Keratinocyte (primary cell): ENCODE measurements around the gene TRPV2. TPM values are rescaled to one million over a fixed set of nuclear protein-coding genes. Genes with fewer than 3 reads are reported as not detected.

Experiments used
- DNase-seq: peaks from one replicate; pipeline ENCODE4 v3.0.0-alpha.2; 2011; ENCODE audit warnings: low read depth, missing footprints, low spot score
- FAIRE-seq: peaks from 2 replicates; lab custom pipeline; 2011; peaks lifted over from hg19 to GRCh38; lab: Jason Lieb, UNC
- H2AFZ ChIP-seq: 2 replicates; pipeline ENCODE4 v1.6.0; 2012; ENCODE audit warnings: low read length, control low read depth, inconsistent platforms; ENCODE audit not compliant: control insufficient read depth
- H3K27ac ChIP-seq: 2 replicates; pipeline ENCODE4 v1.5.1; 2011; ENCODE audit warnings: low read length; ENCODE audit not compliant: control insufficient read depth, insufficient read depth
- H3K27me3 ChIP-seq: 3 replicates; pipeline ENCODE4 v1.6.0; 2011; ENCODE audit warnings: low read length; ENCODE audit not compliant: control insufficient read depth, insufficient read depth; ENCODE audit errors: extremely low read depth
- H3K36me3 ChIP-seq, 2 experiments: 2 replicates in 1 of 2; 3 replicates in 1 of 2; pipeline ENCODE4 v1.5.1; 2011; ENCODE audit warnings: low read length in 2 of 2, mild to moderate bottlenecking in 1 of 2; ENCODE audit not compliant: control insufficient read depth in 2 of 2, insufficient read depth in 2 of 2; ENCODE audit errors: extremely low read depth in 1 of 2
- H3K4me1 ChIP-seq: 3 replicates; pipeline ENCODE4 v1.5.1; 2011; ENCODE audit warnings: low read length; ENCODE audit not compliant: control insufficient read depth, insufficient read depth; ENCODE audit errors: extremely low read depth
- H3K4me2 ChIP-seq: 3 replicates; pipeline ENCODE4 v1.6.0; 2011; ENCODE audit warnings: low read depth, low read length; ENCODE audit not compliant: control insufficient read depth, insufficient read depth; ENCODE audit errors: extremely low read depth
- H3K4me3 ChIP-seq, 3 experiments: fragments of 200-600 bp in 1 of 3; sonication (generic) in 1 of 3; 2 replicates in 2 of 3; 3 replicates in 1 of 3; pipeline ENCODE4 v1.5.1; 2011 to 2016; ENCODE audit warnings: low read length in 3 of 3, mild to moderate bottlenecking in 3 of 3, control low read depth in 2 of 3, inconsistent platforms in 1 of 3, low read depth in 1 of 3, mixed read lengths in 1 of 3, mixed run types in 1 of 3, moderate library complexity in 1 of 3; ENCODE audit not compliant: control insufficient read depth in 2 of 3, insufficient read depth in 2 of 3; ENCODE audit errors: extremely low read depth in 1 of 3
- H3K79me2 ChIP-seq: 2 replicates; pipeline ENCODE4 v1.6.0; 2012; ENCODE audit warnings: low read length; ENCODE audit not compliant: control insufficient read depth, insufficient read depth
- H3K9ac ChIP-seq: 3 replicates; pipeline ENCODE4 v1.6.0; 2011; ENCODE audit warnings: low read length; ENCODE audit not compliant: control insufficient read depth, insufficient read depth; ENCODE audit errors: extremely low read depth
- H3K9me1 ChIP-seq: 3 replicates; pipeline ENCODE4 v1.6.0; 2011; ENCODE audit warnings: low read length; ENCODE audit not compliant: control insufficient read depth, insufficient read depth; ENCODE audit errors: extremely low read depth
- H3K9me3 ChIP-seq: 2 replicates; pipeline ENCODE4 v1.5.1; 2012; ENCODE audit warnings: low read depth, low read length; ENCODE audit not compliant: control insufficient read depth
- H4K20me1 ChIP-seq: 3 replicates; pipeline ENCODE4 v1.6.0; 2011; ENCODE audit warnings: low read length; ENCODE audit not compliant: control insufficient read depth, insufficient read depth; ENCODE audit errors: extremely low read depth
- CTCF ChIP-seq, 3 experiments: IDR thresholded peaks in 1 of 3; conservative IDR thresholded peaks in 1 of 3; optimal IDR thresholded peaks in 1 of 3; 2 replicates in 2 of 3; 3 replicates in 1 of 3; pipeline versions ENCODE3 to v1.5.1; 2011; ENCODE audit warnings: low read length in 3 of 3, mild to moderate bottlenecking in 3 of 3, moderate library complexity in 2 of 3, control low read depth in 1 of 3, inconsistent platforms in 1 of 3; ENCODE audit not compliant: insufficient read depth in 2 of 3; ENCODE audit errors: extremely low read depth in 1 of 3
- EZH2 ChIP-seq: IDR thresholded peaks from one replicate; pipeline ENCODE4 v1.6.1; 2012; ENCODE audit warnings: inconsistent platforms, mild to moderate bottlenecking, low read length, moderate library complexity
- dilution Hi-C: fragments of 300-500 bp; cut with MboI; formaldehyde crosslinking; loops from one replicate; pipeline ENCODE4 v1.7.0; 2020; ENCODE audit warnings: low sequenced_read_pairs; ENCODE audit not compliant: extremely low pct_ligation_motif_present
- polyA plus RNA-seq, 5 experiments: library from polyadenylated mRNA; depleted of rRNA in 3 of 5; stranded (reverse) in 3 of 5; stranded (forward) in 1 of 5; unstranded in 1 of 5; fragments of >200 nt; gene quantifications; 1 replicate in 1 of 5; 2 replicates in 3 of 5; 3 replicates in 1 of 5; pipeline versions ENCODE4 v1.2.1 to v1.2.3, GENCODE V29; 2011 to 2012; ENCODE audit warnings: missing spikeins in 2 of 5, low read depth in 1 of 5, low replicate concordance in 1 of 5

The TRPV2 gene
- polyA plus RNA-seq, 1 donor (not counting 4 experiments of a cell fraction or from before 2014, with no cell fraction given): 0.09 TPM

GRCh38 chr17:16453493-16453851, 38.1 kb downstream of the TRPV2 start:
- FAIRE-seq (no peak), DNase-seq (no peak)
- no peaks in the 10 kb centered on the region for H3K79me2 ChIP-seq
- H3K9ac ChIP-seq: no peak overlapping the region
- H3K4me1 ChIP-seq: no peaks in the 10 kb centered on the region
- H3K9me3 ChIP-seq: no peaks in the 10 kb centered on the region
- dilution Hi-C loops: no loop called here
- H3K4me3 ChIP-seq: no peak overlapping the region
- H3K27me3 ChIP-seq: no peaks in the 10 kb centered on the region
- no peak overlapping the region for H2AFZ ChIP-seq
- H3K27ac ChIP-seq: no peak overlapping the region
- H3K4me2 ChIP-seq: no peak overlapping the region
- H3K9me1 ChIP-seq: peaks cover 4% of the 10 kb centered on the region
- TF ChIP-seq EZH2 (no peak), CTCF (optimal IDR thresholded peaks at IDR 0.05 in 1 of 3, IDR thresholded peaks at IDR 0.05 in 1 of 3, conservative IDR thresholded peaks at IDR 0.05 in 1 of 3; ENCODE audit: extremely low read depth in 1 of 3, insufficient read depth in 2 of 3, low read length in 3 of 3) (no peak)
- peaks cover 0 to 2% of the 10 kb centered on the region in 2 experiments for H3K36me3 ChIP-seq
- H4K20me1 ChIP-seq: peaks cover 16% of the 10 kb centered on the region

GRCh38 chr17:16455997-16456741, 40.8 kb downstream of the TRPV2 start:
- Histone ChIP-seq H3K36me3 (no peaks in the 10 kb centered on the region), H3K27me3 (no peaks in the 10 kb centered on the region), H3K27ac (no peak overlapping the region), H4K20me1 (no peaks in the 10 kb centered on the region), H3K4me1 (peaks cover 11% of the 10 kb centered on the region), H3K79me2 (no peaks in the 10 kb centered on the region), H3K9me1 (no peaks in the 10 kb centered on the region), H3K4me3 (no peak overlapping the region), H3K4me2 (no peak overlapping the region), H2AFZ (no peak overlapping the region), H3K9me3 (no peaks in the 10 kb centered on the region), H3K9ac (no peak overlapping the region)
- FAIRE-seq (no peak), DNase-seq (no peak)
- TF ChIP-seq EZH2: no peak
- TF ChIP-seq CTCF (optimal IDR thresholded peaks at IDR 0.05 in 1 of 3, IDR thresholded peaks at IDR 0.05 in 1 of 3, conservative IDR thresholded peaks at IDR 0.05 in 1 of 3; ENCODE audit: extremely low read depth in 1 of 3, insufficient read depth in 2 of 3, low read length in 3 of 3): no peak
- dilution Hi-C loops: no loop called here
